ENCODE results near the gene PDE2A.

GRCh38 chr11:72535194-72535547 is 139.1 kb downstream of the PDE2A start:
- TF ChIP-seq NFE2L2 (IDR thresholded peaks at IDR 0.05; ENCODE audit: low read depth, low read length) (no peak), RFX5 (IDR thresholded peaks at IDR 0.05; ENCODE audit: low read depth, low read length) (no peak), USF2 (IDR thresholded peaks at IDR 0.05; ENCODE audit: low read depth, low read length) (no peak), MXI1 (IDR thresholded peaks at IDR 0.05; ENCODE audit: borderline replicate concordance, low read depth, low read length) (no peak), CTCF (conservative IDR thresholded peaks at IDR 0.05; ENCODE audit: low read depth, low read length) (no peak), POLR2A (IDR thresholded peaks at IDR 0.05; ENCODE audit: low read depth, low read length) (no peak), CEBPB (IDR thresholded peaks at IDR 0.05; ENCODE audit: low read depth, low read length) (no peak), BHLHE40 (IDR thresholded peaks at IDR 0.05; ENCODE audit: low read depth, low read length) (no peak)

All from IMR-90 (cell line).